Ishikawa (cell line): ENCODE measurements around the gene SNRNP25.

Source experiments
- CEBPB ChIP-seq: IDR thresholded peaks from 2 replicates; pipeline ENCODE4 v1.6.1; 2012
- EGR1 ChIP-seq: IDR thresholded peaks from 2 replicates; pipeline ENCODE4 v1.6.1; 2012
- EP300 ChIP-seq: IDR thresholded peaks from 2 replicates; pipeline ENCODE4 v1.6.1; 2012; ENCODE audit warnings: borderline replicate concordance
- FOXM1 ChIP-seq: IDR thresholded peaks from 2 replicates; pipeline ENCODE4 v1.6.1; 2012; ENCODE audit warnings: low read depth, borderline replicate concordance
- NFIC ChIP-seq: IDR thresholded peaks from 2 replicates; pipeline ENCODE4 v1.6.1; 2012
- RAD21 ChIP-seq: IDR thresholded peaks from 2 replicates; pipeline ENCODE4 v1.6.1; 2012; ENCODE audit warnings: low read depth
- TAF1 ChIP-seq: IDR thresholded peaks from 2 replicates; pipeline ENCODE4 v1.6.1; 2012; ENCODE audit warnings: low read depth, mild to moderate bottlenecking
- TCF12 ChIP-seq: IDR thresholded peaks from 2 replicates; pipeline ENCODE4 v1.6.1; 2012; ENCODE audit warnings: low read depth
- TEAD4 ChIP-seq: IDR thresholded peaks from 2 replicates; pipeline ENCODE4 v1.6.1; 2012
- YY1 ChIP-seq: IDR thresholded peaks from 2 replicates; pipeline ENCODE4 v1.6.1; 2012; ENCODE audit warnings: low read depth
- ZBTB7A ChIP-seq: IDR thresholded peaks from 2 replicates; pipeline ENCODE4 v1.6.1; 2012; ENCODE audit warnings: low read depth
- TF ChIP-seq, protein P1 (sequence below): IDR thresholded peaks from 2 replicates; pipeline ENCODE4 v1.6.1; 2012

The SNRNP25 gene

DNA sequence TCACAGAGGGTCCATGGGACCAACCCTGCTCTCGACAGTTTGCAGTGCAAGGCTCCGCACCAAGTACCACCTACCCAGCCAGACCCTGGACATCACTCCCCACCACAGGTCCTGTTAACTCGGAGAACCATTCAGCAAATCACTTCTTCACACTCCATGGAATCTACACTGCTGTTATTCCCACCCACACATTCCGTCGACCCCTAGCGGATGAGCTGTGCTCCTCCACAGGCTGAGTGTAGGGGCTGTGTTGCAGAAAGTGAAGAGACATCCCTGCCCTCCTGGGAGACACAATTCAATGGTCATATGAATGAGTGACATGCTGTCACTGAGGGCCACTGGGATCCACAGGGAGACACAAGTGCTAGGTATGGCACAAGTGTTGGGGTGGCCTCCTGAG is 51.9 kb downstream of the SNRNP25 start:
- TF ChIP-seq TCF12 (no peak), RAD21 (no peak), TEAD4 (no peak), ZBTB7A (no peak), EGR1 (no peak), YY1 (no peak), TAF1 (no peak), FOXM1 (no peak), EP300 (no peak), CEBPB (no peak), NFIC (no peak)
- TF ChIP-seq, protein P1, sequence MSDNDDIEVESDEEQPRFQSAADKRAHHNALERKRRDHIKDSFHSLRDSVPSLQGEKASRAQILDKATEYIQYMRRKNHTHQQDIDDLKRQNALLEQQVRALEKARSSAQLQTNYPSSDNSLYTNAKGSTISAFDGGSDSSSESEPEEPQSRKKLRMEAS, result no peak

DNA sequence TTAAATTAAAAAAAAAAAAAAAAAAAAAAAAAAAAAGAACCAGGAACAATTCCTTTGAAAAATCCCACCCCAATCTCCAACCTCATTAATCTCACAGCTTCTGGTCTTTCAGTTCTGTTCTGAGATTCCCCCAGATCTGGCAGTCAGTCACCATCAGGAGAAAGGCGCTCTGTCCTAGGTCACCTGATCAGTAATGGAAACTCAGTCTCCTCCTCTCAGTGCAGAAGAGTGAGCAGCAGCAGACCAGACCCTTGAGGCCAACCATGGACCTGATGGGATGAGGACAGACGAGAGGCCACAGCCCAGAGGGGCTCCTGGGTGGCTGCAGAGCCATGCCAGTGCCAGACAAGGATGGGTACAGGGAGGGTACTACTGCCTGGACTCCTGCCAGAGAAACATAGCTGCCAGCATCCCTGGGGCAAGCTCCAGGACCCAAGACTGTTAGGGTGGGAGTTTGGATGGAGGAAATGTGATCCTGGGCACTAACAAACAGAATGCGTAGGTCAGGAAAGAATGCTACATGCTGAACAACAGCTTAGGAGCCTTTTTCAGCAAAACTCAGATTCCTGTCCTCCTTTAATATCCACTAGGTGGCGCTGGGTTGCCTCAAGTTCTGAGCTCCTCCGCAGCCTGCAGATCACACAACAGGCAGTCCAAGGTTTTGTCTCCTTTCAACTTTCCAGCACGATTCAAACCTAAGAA is 53.1 kb downstream of the SNRNP25 start:
- TF ChIP-seq YY1 (no peak), TAF1 (no peak), NFIC (no peak), RAD21 (peak; percentile 78)
